HCT116 (cell line): ENCODE measurements around the gene SORT1. TPM values are rescaled to one million over a fixed set of nuclear protein-coding genes. Genes with fewer than 3 reads are reported as not detected.

Experiments
- ATAC-seq: fragments of 200-7000 bp; cut with Tn5 transposase; 2 replicates; pipeline ENCODE4 v1.9.1; 2020; ENCODE audit warnings: mild to moderate bottlenecking, moderate library complexity
- BruUV-seq: library from RNA; stranded (reverse); fragments of 400-500 nt; replicated peaks from 2 replicates; lab custom pipeline; 2021; lab: Mats Ljungman, UMichigan
- CTCF ChIA-PET: fragments of 300-600 bp; sonication (Branson Sonifier 250); formaldehyde crosslinking; loops from one replicate; lab custom pipeline; 2021; ENCODE audit warnings: antibody characterized with exemption; lab: Charles Lee
- POLR2A ChIA-PET: fragments of 300-600, 350-600 bp; sonication (Branson Sonifier 250); formaldehyde crosslinking; loops from one replicate; lab custom pipeline; 2021; ENCODE audit warnings: antibody characterized with exemption; lab: Charles Lee
- RAD21 ChIA-PET, 2 experiments: fragments of 300-600 bp; sonication (Branson Sonifier 250); formaldehyde crosslinking; loops; one replicate each; lab custom pipeline; 2023; ENCODE audit warnings: low total read pairs in 2 of 2; ENCODE audit not compliant: uncharacterized antibody in 2 of 2, unreplicated experiment in 2 of 2, low non-redundant PET in 1 of 2; lab: Charles Lee
- DNase-seq: peaks from one replicate; pipeline ENCODE4 v3.0.0-alpha.2; 2010; ENCODE audit warnings: low read depth, low spot score
- H2AFZ ChIP-seq: fragments of 200-600 bp; shearing (Covaris generic), sonication (generic); 2 replicates; pipeline ENCODE4 v1.6.1; 2017; ENCODE audit warnings: low read depth, mixed run types, mixed read lengths, antibody characterized with exemption, low read length; ENCODE audit not compliant: poor library complexity, severe bottlenecking
- H3K27ac ChIP-seq: 2 replicates; pipeline ENCODE4 v1.5.1; 2012; ENCODE audit warnings: low read depth, low read length
- H3K27me3 ChIP-seq: fragments of 200-600 bp; sonication (generic); 2 replicates; pipeline ENCODE4 v1.6.1; 2016; ENCODE audit warnings: mixed run types, low read length, mixed read lengths; ENCODE audit not compliant: insufficient read depth
- H3K36me3 ChIP-seq, 2 experiments: fragments of 200-500 bp in 1 of 2; fragments of 200-600 bp in 1 of 2; sonication (Bioruptor generic) in 1 of 2; sonication (generic) in 1 of 2; 2 replicates each; pipeline versions ENCODE4 v1.5.1 to v1.6.1; 2014 to 2016; ENCODE audit warnings: low read length in 2 of 2, inconsistent platforms in 1 of 2, mixed read lengths in 1 of 2, mixed run types in 1 of 2; ENCODE audit not compliant: insufficient read depth in 2 of 2, control insufficient read depth in 1 of 2
- H3K4me1 ChIP-seq, 2 experiments: fragments of 200-600 bp in 1 of 2; sonication (generic) in 1 of 2; 2 replicates each; pipeline versions ENCODE4 v1.5.1 to v1.6.1; 2012 to 2017; ENCODE audit warnings: low read length in 2 of 2, inconsistent platforms in 1 of 2, mild to moderate bottlenecking in 1 of 2, mixed read lengths in 1 of 2, mixed run types in 1 of 2, moderate library complexity in 1 of 2; ENCODE audit not compliant: insufficient read depth in 2 of 2, control insufficient read depth in 1 of 2
- H3K4me2 ChIP-seq: fragments of 200-600 bp; sonication (generic); 2 replicates; pipeline ENCODE4 v1.6.1; 2017; ENCODE audit warnings: mixed run types, low read length, mixed read lengths
- H3K4me3 ChIP-seq, 2 experiments: fragments of 200-600 bp in 1 of 2; sonication (generic) in 1 of 2; replicated peaks in 1 of 2; 2 replicates each; pipeline ENCODE4 v1.5.1; 2011 to 2016; ENCODE audit warnings: low read length in 2 of 2, control low read depth in 1 of 2, low read depth in 1 of 2, mild to moderate bottlenecking in 1 of 2, mixed read lengths in 1 of 2, mixed run types in 1 of 2
- H3K79me2 ChIP-seq: fragments of 200-600 bp; sonication (generic); 2 replicates; pipeline ENCODE4 v1.6.1; 2017; ENCODE audit warnings: mild to moderate bottlenecking, mixed run types, low read length, moderate library complexity, mixed read lengths; ENCODE audit not compliant: insufficient read depth
- H3K9ac ChIP-seq: fragments of 200-600 bp; sonication (generic); 2 replicates; pipeline ENCODE4 v1.6.1; 2016; ENCODE audit warnings: low read length, mixed read lengths
- H3K9me2 ChIP-seq: fragments of 200-600 bp; sonication (generic), shearing (Covaris generic); 2 replicates; pipeline ENCODE4 v1.6.1; 2017; ENCODE audit warnings: mixed run types, mild to moderate bottlenecking, moderate library complexity; ENCODE audit not compliant: insufficient read depth
- H3K9me3 ChIP-seq, 2 experiments: fragments of 200-500 bp in 1 of 2; fragments of 200-600 bp in 1 of 2; sonication (Bioruptor generic) in 1 of 2; sonication (generic) in 1 of 2; 2 replicates each; pipeline ENCODE4 v1.6.1; 2014 to 2017; ENCODE audit warnings: low read length in 2 of 2, mixed read lengths in 2 of 2, inconsistent platforms in 1 of 2, low read depth in 1 of 2, mild to moderate bottlenecking in 1 of 2, mixed run types in 1 of 2, moderate library complexity in 1 of 2; ENCODE audit not compliant: control insufficient read depth in 1 of 2, insufficient read depth in 1 of 2
- H4K20me1 ChIP-seq: fragments of 200-600 bp; sonication (generic), shearing (Covaris generic); 2 replicates; pipeline ENCODE4 v1.6.1; 2017; ENCODE audit warnings: mixed run types, mild to moderate bottlenecking, moderate library complexity; ENCODE audit not compliant: insufficient read depth
- CBX3 ChIP-seq: IDR thresholded peaks from 2 replicates; pipeline ENCODE4 v1.6.1; 2012; ENCODE audit warnings: low read depth
- CEBPB ChIP-seq: IDR thresholded peaks from 2 replicates; pipeline ENCODE4 v1.6.1; 2012; ENCODE audit warnings: low read depth
- EGR1 ChIP-seq: IDR thresholded peaks from 2 replicates; pipeline ENCODE4 v1.6.1; 2012; ENCODE audit warnings: low read depth
- EZH2phosphoT487 ChIP-seq: fragments of 200-600 bp; IDR thresholded peaks from 2 replicates; pipeline ENCODE4 v1.6.1; 2018; ENCODE audit warnings: antibody characterized with exemption, borderline replicate concordance
- FOSL1 ChIP-seq: IDR thresholded peaks from 2 replicates; pipeline ENCODE4 v1.6.1; 2012; ENCODE audit warnings: low read depth
- JUND ChIP-seq: IDR thresholded peaks from 2 replicates; pipeline ENCODE4 v1.6.1; 2012
- POLR2A ChIP-seq: IDR thresholded peaks from 2 replicates; pipeline ENCODE4 v1.7.0; 2011; ENCODE audit warnings: borderline replicate concordance; ENCODE audit not compliant: insufficient read depth, insufficient read length; ENCODE audit errors: extremely low read depth
- POLR2AphosphoS5 ChIP-seq: IDR thresholded peaks from 2 replicates; pipeline ENCODE4 v1.6.1; 2011; ENCODE audit warnings: mild to moderate bottlenecking, low read depth, low read length, moderate library complexity
- RAD21 ChIP-seq: IDR thresholded peaks from 2 replicates; pipeline ENCODE4 v1.6.1; 2012; ENCODE audit warnings: low read depth, mild to moderate bottlenecking
- SIN3A ChIP-seq: IDR thresholded peaks from 2 replicates; pipeline ENCODE4 v1.6.1; 2012; ENCODE audit warnings: low read depth
- TCF7L2 ChIP-seq: IDR thresholded peaks from 2 replicates; pipeline ENCODE4 v1.7.0; 2011; ENCODE audit warnings: borderline replicate concordance, inconsistent platforms; ENCODE audit not compliant: insufficient read depth, insufficient read length; ENCODE audit errors: extremely low read depth
- YY1 ChIP-seq: IDR thresholded peaks from 2 replicates; pipeline ENCODE4 v1.6.1; 2011; ENCODE audit warnings: low read length, low read depth, moderate library complexity, mild to moderate bottlenecking; ENCODE audit not compliant: insufficient replicate concordance; ENCODE audit errors: extremely low read depth
- ZFX ChIP-seq: fragments of 450-650 bp; IDR thresholded peaks from 2 replicates; pipeline ENCODE4 v1.6.1; 2017
- ZNF274 ChIP-seq: fragments of 200-500 bp; sonication (Bioruptor generic); IDR thresholded peaks from 2 replicates; pipeline ENCODE4 v1.6.1; 2014; ENCODE audit warnings: mild to moderate bottlenecking, low read depth, low read length, inconsistent platforms
- intact Hi-C: fragments of 100-400 bp; cut with micrococcal nuclease; formaldehyde crosslinking; loops from 2 replicates; pipeline ENCODE4 v1.10.0; 2022
- total RNA-seq: library from RNA; stranded (reverse); gene quantifications from one replicate; pipeline ENCODE4 v1.2.1, GENCODE V29; 2021; ENCODE audit not compliant: unreplicated experiment
- TF ChIP-seq, protein P1 (sequence below): IDR thresholded peaks from 2 replicates; pipeline ENCODE4 v1.6.1; 2012
- TF ChIP-seq, protein P2 (sequence below), 3 experiments: fragments of 200-600 bp in 1 of 3; sonication (generic) in 1 of 3; IDR thresholded peaks in 2 of 3; conservative IDR thresholded peaks in 1 of 3; 2 replicates each; pipeline ENCODE4 v1.5.1; 2012 to 2017; ENCODE audit warnings: low read depth in 2 of 3, low read length in 2 of 3, antibody characterized with exemption in 1 of 3, borderline replicate concordance in 1 of 3, control low read depth in 1 of 3, mild to moderate bottlenecking in 1 of 3, mixed read lengths in 1 of 3, mixed run types in 1 of 3, moderate library complexity in 1 of 3; ENCODE audit not compliant: insufficient read depth in 1 of 3
- TF ChIP-seq, protein P3 (sequence below): IDR thresholded peaks from 2 replicates; pipeline ENCODE4 v1.6.1; 2012
- TF ChIP-seq, protein P4 (sequence below): IDR thresholded peaks from 2 replicates; pipeline ENCODE4 v1.6.1; 2012; ENCODE audit warnings: low read depth

The SORT1 gene
- total RNA-seq, 1 experiment from 2014 or later: 20.2 TPM

DNA sequence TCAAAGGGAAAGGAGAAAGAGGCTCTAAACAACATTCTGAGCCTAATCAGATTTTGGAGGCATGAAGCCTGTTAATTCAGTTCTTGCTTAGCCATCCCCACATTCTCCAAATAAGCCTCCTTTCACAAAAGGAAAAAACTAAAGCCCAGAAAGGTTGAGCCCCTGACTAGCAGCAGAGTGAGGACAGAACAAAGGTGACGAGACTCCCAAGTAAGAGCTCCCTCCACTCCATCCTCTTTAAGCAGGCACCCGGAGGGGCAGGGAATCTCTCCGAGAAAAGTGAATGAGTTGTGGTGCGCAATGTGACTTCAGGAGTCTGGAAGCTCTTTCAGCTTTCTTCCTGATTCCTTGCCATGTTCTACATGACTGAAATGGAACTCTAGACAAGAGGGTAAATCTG lies 47.5 kb downstream of the SORT1 start (continued):
- TF ChIP-seq TCF7L2: no peak
- TF ChIP-seq, protein P1, sequence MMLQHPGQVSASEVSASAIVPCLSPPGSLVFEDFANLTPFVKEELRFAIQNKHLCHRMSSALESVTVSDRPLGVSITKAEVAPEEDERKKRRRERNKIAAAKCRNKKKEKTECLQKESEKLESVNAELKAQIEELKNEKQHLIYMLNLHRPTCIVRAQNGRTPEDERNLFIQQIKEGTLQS: no peak
- TF ChIP-seq, protein P2, sequence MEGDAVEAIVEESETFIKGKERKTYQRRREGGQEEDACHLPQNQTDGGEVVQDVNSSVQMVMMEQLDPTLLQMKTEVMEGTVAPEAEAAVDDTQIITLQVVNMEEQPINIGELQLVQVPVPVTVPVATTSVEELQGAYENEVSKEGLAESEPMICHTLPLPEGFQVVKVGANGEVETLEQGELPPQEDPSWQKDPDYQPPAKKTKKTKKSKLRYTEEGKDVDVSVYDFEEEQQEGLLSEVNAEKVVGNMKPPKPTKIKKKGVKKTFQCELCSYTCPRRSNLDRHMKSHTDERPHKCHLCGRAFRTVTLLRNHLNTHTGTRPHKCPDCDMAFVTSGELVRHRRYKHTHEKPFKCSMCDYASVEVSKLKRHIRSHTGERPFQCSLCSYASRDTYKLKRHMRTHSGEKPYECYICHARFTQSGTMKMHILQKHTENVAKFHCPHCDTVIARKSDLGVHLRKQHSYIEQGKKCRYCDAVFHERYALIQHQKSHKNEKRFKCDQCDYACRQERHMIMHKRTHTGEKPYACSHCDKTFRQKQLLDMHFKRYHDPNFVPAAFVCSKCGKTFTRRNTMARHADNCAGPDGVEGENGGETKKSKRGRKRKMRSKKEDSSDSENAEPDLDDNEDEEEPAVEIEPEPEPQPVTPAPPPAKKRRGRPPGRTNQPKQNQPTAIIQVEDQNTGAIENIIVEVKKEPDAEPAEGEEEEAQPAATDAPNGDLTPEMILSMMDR (IDR thresholded peaks at IDR 0.05 in 2 of 3, conservative IDR thresholded peaks at IDR 0.05 in 1 of 3; ENCODE audit: borderline replicate concordance in 1 of 3, insufficient read depth in 1 of 3, low read depth in 2 of 3, low read length in 2 of 3): no peak
- TF ChIP-seq POLR2A: no peak
- no peak for TF ChIP-seq SIN3A
- TF ChIP-seq, all 23 proteins: peak for 0

DNA sequence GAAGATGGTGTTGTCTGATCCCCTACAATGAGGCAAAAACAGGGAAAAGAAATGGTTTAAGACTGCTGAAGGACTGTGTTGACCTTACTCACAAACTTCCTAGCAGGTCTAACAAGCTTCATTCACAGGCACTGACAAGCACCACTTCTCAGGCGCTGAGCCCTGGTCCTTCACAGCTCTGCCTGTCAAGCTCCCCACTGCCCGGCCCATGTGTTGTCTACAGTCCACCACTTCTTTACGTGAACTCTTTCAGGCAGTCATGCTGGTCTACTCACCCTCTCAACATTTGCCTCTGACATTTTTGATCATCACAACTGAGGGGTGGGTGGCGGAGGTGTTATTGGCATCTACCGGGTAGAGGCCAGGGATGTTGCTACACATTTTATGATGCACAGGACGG lies 50.2 kb downstream of the SORT1 start:
- Histone ChIP-seq H3K4me3 (no peak overlapping the region), H3K9ac (no peak overlapping the region), H3K4me2 (no peak overlapping the region), H3K27ac (no peak overlapping the region), H3K4me1 (no peaks in the 10 kb centered on the region), H2AFZ (no peak overlapping the region), H3K79me2 (no peaks in the 10 kb centered on the region), H4K20me1 (no peaks in the 10 kb centered on the region), H3K36me3 (no peaks in the 10 kb centered on the region), H3K9me3 (no peaks in the 10 kb centered on the region), H3K9me2 (no peaks in the 10 kb centered on the region), H3K27me3 (no peaks in the 10 kb centered on the region)
- DNase-seq (no peak), ATAC-seq (no peak)
- intact Hi-C loops: no loop called here
- no TSS peak for BruUV-seq
- CTCF ChIA-PET: no interaction called here
- POLR2A ChIA-PET: no interaction called here
- RAD21 ChIA-PET: no interaction called here
- no peak for TF ChIP-seq CEBPB
- TF ChIP-seq, protein P3, sequence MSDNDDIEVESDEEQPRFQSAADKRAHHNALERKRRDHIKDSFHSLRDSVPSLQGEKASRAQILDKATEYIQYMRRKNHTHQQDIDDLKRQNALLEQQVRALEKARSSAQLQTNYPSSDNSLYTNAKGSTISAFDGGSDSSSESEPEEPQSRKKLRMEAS: no peak
- TF ChIP-seq ZNF274: no peak
- no peak for TF ChIP-seq CBX3
- TF ChIP-seq ZFX: no peak
- TF ChIP-seq, protein P4, sequence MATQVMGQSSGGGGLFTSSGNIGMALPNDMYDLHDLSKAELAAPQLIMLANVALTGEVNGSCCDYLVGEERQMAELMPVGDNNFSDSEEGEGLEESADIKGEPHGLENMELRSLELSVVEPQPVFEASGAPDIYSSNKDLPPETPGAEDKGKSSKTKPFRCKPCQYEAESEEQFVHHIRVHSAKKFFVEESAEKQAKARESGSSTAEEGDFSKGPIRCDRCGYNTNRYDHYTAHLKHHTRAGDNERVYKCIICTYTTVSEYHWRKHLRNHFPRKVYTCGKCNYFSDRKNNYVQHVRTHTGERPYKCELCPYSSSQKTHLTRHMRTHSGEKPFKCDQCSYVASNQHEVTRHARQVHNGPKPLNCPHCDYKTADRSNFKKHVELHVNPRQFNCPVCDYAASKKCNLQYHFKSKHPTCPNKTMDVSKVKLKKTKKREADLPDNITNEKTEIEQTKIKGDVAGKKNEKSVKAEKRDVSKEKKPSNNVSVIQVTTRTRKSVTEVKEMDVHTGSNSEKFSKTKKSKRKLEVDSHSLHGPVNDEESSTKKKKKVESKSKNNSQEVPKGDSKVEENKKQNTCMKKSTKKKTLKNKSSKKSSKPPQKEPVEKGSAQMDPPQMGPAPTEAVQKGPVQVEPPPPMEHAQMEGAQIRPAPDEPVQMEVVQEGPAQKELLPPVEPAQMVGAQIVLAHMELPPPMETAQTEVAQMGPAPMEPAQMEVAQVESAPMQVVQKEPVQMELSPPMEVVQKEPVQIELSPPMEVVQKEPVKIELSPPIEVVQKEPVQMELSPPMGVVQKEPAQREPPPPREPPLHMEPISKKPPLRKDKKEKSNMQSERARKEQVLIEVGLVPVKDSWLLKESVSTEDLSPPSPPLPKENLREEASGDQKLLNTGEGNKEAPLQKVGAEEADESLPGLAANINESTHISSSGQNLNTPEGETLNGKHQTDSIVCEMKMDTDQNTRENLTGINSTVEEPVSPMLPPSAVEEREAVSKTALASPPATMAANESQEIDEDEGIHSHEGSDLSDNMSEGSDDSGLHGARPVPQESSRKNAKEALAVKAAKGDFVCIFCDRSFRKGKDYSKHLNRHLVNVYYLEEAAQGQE: no peak
- no peak for TF ChIP-seq POLR2AphosphoS5
- TF ChIP-seq, protein P2 (IDR thresholded peaks at IDR 0.05 in 2 of 3, conservative IDR thresholded peaks at IDR 0.05 in 1 of 3; ENCODE audit: borderline replicate concordance in 1 of 3, insufficient read depth in 1 of 3, low read depth in 2 of 3, low read length in 2 of 3): no peak
- TF ChIP-seq JUND: no peak
- TF ChIP-seq POLR2A: no peak
- no peak for TF ChIP-seq EZH2phosphoT487
- no peak for TF ChIP-seq TCF7L2
- TF ChIP-seq YY1: no peak
- TF ChIP-seq RAD21: no peak
- no peak for TF ChIP-seq EGR1
- TF ChIP-seq FOSL1: no peak
- no peak for TF ChIP-seq SIN3A
